T-helper 2 cell treated with Interferon-gamma antibody and Interleukin-4, amounts not matched to agents 5 μg/mL and 100 μg/mL, for 36 hours (primary cell): ENCODE data around the gene SLC16A5.

Source experiments
- DNase-seq: peaks from one replicate; pipeline ENCODE4 v3.0.0; 2021; ENCODE audit warnings: low spot score
- H3K27ac Mint-ChIP-seq: one replicate; pipeline ENCODE4 v1.8.0; 2021; ENCODE audit warnings: mild to moderate bottlenecking, mixed read lengths
- H3K27me3 Mint-ChIP-seq: one replicate; pipeline ENCODE4 v1.8.0; 2021; ENCODE audit warnings: low read depth, mixed read lengths
- H3K36me3 Mint-ChIP-seq: one replicate; pipeline ENCODE4 v1.8.0; 2021; ENCODE audit warnings: low read depth, mixed read lengths
- H3K4me1 Mint-ChIP-seq: one replicate; pipeline ENCODE4 v1.8.0; 2021; ENCODE audit warnings: low read depth, mixed read lengths
- H3K4me3 Mint-ChIP-seq: one replicate; pipeline ENCODE4 v1.8.0; 2022; ENCODE audit warnings: mild to moderate bottlenecking, moderate library complexity, mixed read lengths
- H3K9me3 Mint-ChIP-seq: one replicate; pipeline ENCODE4 v1.8.0; 2021; ENCODE audit warnings: mixed read lengths

SLC16A5 gene

GRCh38 chr17:75059369-75060345, 28.1 kb upstream of the SLC16A5 start:
- Mint-ChIP-seq H3K9me3 (no peaks in the 10 kb centered on the region), H3K4me1 (peaks cover 7% of the 10 kb centered on the region), H3K27me3 (no peaks in the 10 kb centered on the region), H3K36me3 (peaks cover 35% of the 10 kb centered on the region), H3K4me3 (no peak overlapping the region), H3K27ac (no peak overlapping the region)
- no peak for DNase-seq

DNA sequence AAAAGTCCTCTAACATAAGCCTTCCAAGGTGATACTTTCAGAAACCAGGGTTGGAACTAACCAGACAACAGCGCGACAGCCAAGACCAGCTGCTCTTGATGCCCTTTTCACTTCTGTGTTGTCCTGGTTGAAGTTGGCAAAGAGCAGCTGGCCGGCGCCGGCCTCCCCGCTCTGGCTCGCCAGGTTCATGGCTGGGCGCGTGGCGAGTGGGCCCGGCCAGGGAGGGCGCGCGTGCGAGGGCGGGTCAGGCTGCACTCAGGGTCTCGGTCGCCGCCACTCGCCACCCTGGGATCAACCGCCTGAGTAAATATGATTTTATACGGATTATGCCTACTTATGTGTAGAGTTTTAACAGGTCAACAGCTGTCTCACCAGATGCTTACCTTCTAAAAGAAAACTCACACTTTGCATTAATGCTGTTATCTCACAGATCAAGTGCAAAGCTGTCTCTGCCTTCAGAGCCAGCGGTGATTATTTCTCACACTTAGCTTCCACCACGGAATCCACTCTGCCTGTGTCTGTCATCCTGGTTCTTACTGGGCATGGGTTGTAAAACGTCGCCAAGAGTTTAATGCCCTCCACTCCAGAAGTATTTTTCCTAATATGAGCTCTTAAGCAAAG, 27.2 kb upstream of the SLC16A5 start:
- no peaks in the 10 kb centered on the region for H3K9me3 Mint-ChIP-seq
- peaks cover 36% of the 10 kb centered on the region for H3K36me3 Mint-ChIP-seq
- DNase-seq: no peak
- H3K27me3 Mint-ChIP-seq: no peaks in the 10 kb centered on the region
- H3K27ac Mint-ChIP-seq: no peak overlapping the region
- peaks cover 10% of the 10 kb centered on the region for H3K4me1 Mint-ChIP-seq
- no peak overlapping the region for H3K4me3 Mint-ChIP-seq

DNA sequence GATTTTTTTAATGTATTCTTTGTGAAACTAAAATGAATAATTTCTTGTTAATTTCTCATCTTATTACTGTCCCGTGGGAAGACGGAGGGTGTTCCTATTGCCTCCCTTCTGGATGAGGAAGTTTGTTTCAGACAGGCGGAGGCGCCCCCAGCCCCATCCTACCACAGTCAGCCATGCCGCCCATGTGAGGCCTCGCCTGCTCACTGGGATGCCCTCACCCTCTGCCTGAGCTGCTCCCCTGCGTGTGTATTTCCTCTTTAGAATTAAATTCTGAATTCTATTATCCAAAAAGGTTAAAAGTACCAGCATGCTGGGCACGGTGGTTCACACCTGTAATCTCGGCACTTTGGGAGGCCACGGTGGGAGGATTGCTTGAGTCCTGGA, 26.7 kb upstream of the SLC16A5 start:
- peaks cover 35% of the 10 kb centered on the region for H3K36me3 Mint-ChIP-seq
- H3K9me3 Mint-ChIP-seq: no peaks in the 10 kb centered on the region
- DNase-seq: no peak
- no peak overlapping the region for H3K27ac Mint-ChIP-seq
- peaks cover 14% of the 10 kb centered on the region for H3K4me1 Mint-ChIP-seq
- H3K4me3 Mint-ChIP-seq: no peak overlapping the region
- no peaks in the 10 kb centered on the region for H3K27me3 Mint-ChIP-seq

DNA sequence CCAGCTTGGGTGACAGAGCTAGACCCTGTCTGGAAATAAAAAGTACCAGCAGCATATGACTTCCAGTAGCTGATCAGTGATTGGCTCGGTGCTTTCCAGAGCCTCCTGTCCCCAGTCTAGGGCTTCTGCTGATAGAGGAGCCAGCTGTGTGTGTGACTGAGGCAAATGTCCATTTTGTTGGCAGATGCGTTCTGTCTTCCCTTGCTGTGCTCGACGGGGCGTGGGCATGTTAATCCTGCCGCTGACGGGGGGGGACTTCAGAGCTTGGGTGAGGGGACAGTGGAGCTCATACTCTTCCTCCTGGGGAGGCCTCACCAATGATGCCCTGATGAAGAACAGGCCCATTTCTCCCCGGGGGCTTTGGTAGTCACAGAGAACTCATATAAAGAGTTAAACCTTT, 26.1 kb upstream of the SLC16A5 start:
- Mint-ChIP-seq H3K36me3 (peaks cover 32% of the 10 kb centered on the region), H3K9me3 (no peaks in the 10 kb centered on the region), H3K4me3 (no peak overlapping the region), H3K4me1 (peaks cover 18% of the 10 kb centered on the region), H3K27ac (no peak overlapping the region), H3K27me3 (no peaks in the 10 kb centered on the region)
- no peak for DNase-seq

- no peaks in the 10 kb centered on the region for H3K9me3 Mint-ChIP-seq
- no peak overlapping the region for H3K4me3 Mint-ChIP-seq
- no peaks in the 10 kb centered on the region for H3K27me3 Mint-ChIP-seq
- H3K4me1 Mint-ChIP-seq: peaks cover 27% of the 10 kb centered on the region
- H3K36me3 Mint-ChIP-seq: peaks cover 32% of the 10 kb centered on the region
- no peak for DNase-seq
- H3K27ac Mint-ChIP-seq: no peak overlapping the region
These were observed 24.6 kb upstream of the SLC16A5 start for GRCh38 chr17:75063201-75063600.

DNA sequence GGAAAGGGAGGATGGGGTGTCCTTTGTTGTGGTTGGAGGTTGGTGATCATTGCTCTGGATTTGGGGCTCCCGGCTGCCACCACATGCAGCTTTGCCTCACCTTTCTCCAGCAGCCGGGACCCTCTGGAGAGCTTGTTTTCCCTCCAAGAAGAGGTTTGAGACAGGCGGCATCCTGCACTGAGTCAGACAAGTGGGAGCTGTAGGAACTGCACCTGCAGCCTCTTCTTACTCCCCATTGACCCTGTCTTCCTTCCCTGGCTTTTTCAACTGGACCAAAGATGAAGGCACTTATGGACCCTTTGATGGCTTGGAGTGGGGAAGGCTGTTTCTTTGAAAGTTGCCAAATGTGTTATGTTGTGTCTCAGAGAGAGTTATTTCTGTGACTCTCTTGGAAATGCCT, 24.1 kb upstream of the SLC16A5 start:
- H3K27ac Mint-ChIP-seq: no peak overlapping the region
- H3K4me1 Mint-ChIP-seq: peaks cover 28% of the 10 kb centered on the region
- no peaks in the 10 kb centered on the region for H3K9me3 Mint-ChIP-seq
- H3K36me3 Mint-ChIP-seq: peaks cover 32% of the 10 kb centered on the region
- H3K4me3 Mint-ChIP-seq: no peak overlapping the region
- no peak for DNase-seq
- no peaks in the 10 kb centered on the region for H3K27me3 Mint-ChIP-seq

DNA sequence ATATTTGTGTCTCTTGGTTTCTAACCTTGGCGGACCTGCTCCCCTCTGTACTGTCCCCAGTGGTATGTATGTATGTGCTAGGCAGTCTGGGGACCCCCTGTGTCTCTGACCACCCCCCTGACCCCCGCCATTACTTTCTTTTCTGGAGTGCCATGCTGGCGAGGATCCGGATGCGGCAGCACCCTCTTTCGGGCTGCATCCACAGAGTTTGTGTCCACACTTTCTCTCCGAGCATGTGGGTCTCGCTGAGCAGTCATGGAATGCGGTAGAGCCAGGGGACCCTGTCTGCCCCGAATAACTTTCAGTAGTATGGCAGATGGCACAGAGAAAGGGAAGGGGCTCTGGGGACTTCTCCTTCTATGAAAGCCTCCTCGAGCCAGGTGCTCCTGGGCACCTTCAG, 23.7 kb upstream of the SLC16A5 start:
- no peaks in the 10 kb centered on the region for H3K27me3 Mint-ChIP-seq
- H3K9me3 Mint-ChIP-seq: no peaks in the 10 kb centered on the region
- no peak for DNase-seq
- peaks cover 32% of the 10 kb centered on the region for H3K36me3 Mint-ChIP-seq
- no peak overlapping the region for H3K4me3 Mint-ChIP-seq
- H3K27ac Mint-ChIP-seq: no peak overlapping the region
- peaks cover 31% of the 10 kb centered on the region for H3K4me1 Mint-ChIP-seq

DNA sequence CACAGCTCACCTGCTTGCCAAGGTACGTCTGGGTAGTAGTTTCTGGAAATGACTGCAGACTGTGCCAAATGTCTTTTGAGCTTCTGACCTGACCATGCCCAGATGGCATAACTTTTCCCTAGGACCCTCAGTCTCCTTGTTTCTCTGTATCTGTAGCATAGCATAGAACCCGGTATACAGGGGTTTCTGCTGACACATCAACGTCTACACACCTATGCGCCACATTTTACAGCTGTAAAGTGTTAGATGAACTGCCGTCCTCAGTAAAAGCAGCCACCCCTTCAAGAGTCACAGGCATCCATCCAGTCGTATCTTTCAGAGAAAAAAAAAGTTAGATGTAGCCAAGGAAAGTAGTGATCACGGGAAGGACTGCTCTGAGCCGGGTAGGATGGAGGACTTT, 23.3 kb upstream of the SLC16A5 start:
- Mint-ChIP-seq H3K9me3 (no peaks in the 10 kb centered on the region), H3K27me3 (no peaks in the 10 kb centered on the region), H3K27ac (no peak overlapping the region), H3K4me3 (no peak overlapping the region), H3K4me1 (peaks cover 29% of the 10 kb centered on the region), H3K36me3 (peaks cover 30% of the 10 kb centered on the region)
- DNase-seq: no peak

DNA sequence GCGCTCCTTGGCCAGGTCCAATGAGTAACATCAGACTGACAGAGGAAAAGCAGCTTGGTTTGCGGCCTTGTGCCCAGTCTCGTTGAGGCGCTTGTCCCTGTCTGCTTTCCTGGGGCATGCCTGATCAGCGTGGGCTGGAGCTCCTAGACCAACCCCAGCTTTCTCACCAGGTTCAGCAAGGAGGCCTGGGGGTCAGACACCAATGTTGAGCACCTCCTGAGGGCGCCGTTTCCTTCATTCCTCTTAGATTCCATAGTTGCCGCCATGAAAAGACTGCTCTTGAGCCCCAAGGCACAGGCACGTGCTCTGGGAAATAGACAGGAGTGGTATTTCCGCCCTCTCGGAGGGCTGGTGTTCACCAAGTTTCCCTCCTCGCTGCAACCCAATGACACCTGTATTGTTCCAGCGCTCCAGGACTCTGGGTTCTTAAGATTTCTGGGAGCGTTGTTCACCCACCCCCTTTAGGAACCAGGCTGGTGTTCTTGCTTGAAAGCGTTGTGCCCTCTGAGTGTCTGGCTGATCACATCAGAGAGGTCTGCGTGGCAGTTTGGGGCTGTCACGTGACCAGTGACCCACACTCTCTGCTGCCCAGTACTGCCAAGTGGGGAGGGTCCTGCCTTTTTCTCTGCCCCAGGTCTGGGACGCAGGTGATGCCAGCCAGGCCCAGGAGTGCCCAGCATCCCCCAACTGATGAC, 22.7 kb upstream of the SLC16A5 start:
- Mint-ChIP-seq H3K4me3 (no peak overlapping the region), H3K36me3 (peaks cover 25% of the 10 kb centered on the region), H3K9me3 (no peaks in the 10 kb centered on the region), H3K27me3 (no peaks in the 10 kb centered on the region), H3K27ac (no peak overlapping the region), H3K4me1 (peaks cover 28% of the 10 kb centered on the region)
- no peak for DNase-seq

GRCh38 chr17:75065562-75066151, 22.1 kb upstream of the SLC16A5 start:
- Mint-ChIP-seq H3K27me3 (no peaks in the 10 kb centered on the region), H3K9me3 (no peaks in the 10 kb centered on the region), H3K36me3 (peaks cover 25% of the 10 kb centered on the region), H3K27ac (peak overlapping the region; percentile 71), H3K4me3 (no peak overlapping the region), H3K4me1 (peaks cover 28% of the 10 kb centered on the region)
- no peak for DNase-seq

- peaks cover 28% of the 10 kb centered on the region for H3K4me1 Mint-ChIP-seq
- peak overlapping the region; percentile 78 for H3K4me3 Mint-ChIP-seq
- no peak for DNase-seq
- H3K27ac Mint-ChIP-seq: peak overlapping the region; percentile 92
- peaks cover 14% of the 10 kb centered on the region for H3K36me3 Mint-ChIP-seq
- no peaks in the 10 kb centered on the region for H3K9me3 Mint-ChIP-seq
- no peaks in the 10 kb centered on the region for H3K27me3 Mint-ChIP-seq
These were observed 19.9 kb upstream of the SLC16A5 start for GRCh38 chr17:75067856-75068255.

- DNase-seq: no peak
- peak overlapping the region; percentile 42 for H3K27ac Mint-ChIP-seq
- peaks cover 12% of the 10 kb centered on the region for H3K36me3 Mint-ChIP-seq
- H3K27me3 Mint-ChIP-seq: no peaks in the 10 kb centered on the region
- H3K4me3 Mint-ChIP-seq: peak overlapping the region; percentile 49
- H3K4me1 Mint-ChIP-seq: peaks cover 28% of the 10 kb centered on the region
- no peaks in the 10 kb centered on the region for H3K9me3 Mint-ChIP-seq
These were observed 19.0 kb upstream of the SLC16A5 start for GRCh38 chr17:75068750-75069149.

DNA sequence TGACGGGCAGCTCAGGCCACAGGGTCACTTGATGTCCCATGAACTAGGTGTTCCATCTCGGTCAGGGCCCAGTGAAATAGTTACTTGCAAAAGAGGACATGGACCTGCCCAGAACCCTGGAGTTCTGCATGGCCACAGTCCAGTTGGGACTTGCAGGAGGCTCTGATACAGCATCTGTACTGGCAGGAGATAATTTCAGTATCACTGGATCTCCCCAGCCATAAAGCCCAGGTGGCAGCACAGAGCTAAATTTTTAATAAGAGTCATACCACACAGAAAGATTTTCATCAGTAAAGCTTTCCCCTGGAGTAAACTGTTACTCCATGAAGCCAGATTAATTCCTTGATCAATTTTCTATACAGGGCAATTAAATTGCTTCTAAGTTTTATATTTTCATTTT, 18.0 kb upstream of the SLC16A5 start:
- Mint-ChIP-seq H3K9me3 (no peaks in the 10 kb centered on the region), H3K4me1 (peaks cover 28% of the 10 kb centered on the region), H3K4me3 (no peak overlapping the region), H3K36me3 (peaks cover 5% of the 10 kb centered on the region), H3K27me3 (no peaks in the 10 kb centered on the region), H3K27ac (peak overlapping the region; percentile 67)
- DNase-seq: no peak
